Ishikawa (cell line): ENCODE measurements around the gene DACH1.

Source experiments
- CEBPB ChIP-seq: IDR thresholded peaks from 2 replicates; pipeline ENCODE4 v1.6.1; 2012
- CREB1 ChIP-seq: IDR thresholded peaks from 2 replicates; pipeline ENCODE4 v1.6.1; 2012; ENCODE audit warnings: low read depth
- EGR1 ChIP-seq: IDR thresholded peaks from 2 replicates; pipeline ENCODE4 v1.6.1; 2012
- EP300 ChIP-seq: IDR thresholded peaks from 2 replicates; pipeline ENCODE4 v1.6.1; 2012; ENCODE audit warnings: borderline replicate concordance
- NFIC ChIP-seq: IDR thresholded peaks from 2 replicates; pipeline ENCODE4 v1.6.1; 2012
- RAD21 ChIP-seq: IDR thresholded peaks from 2 replicates; pipeline ENCODE4 v1.6.1; 2012; ENCODE audit warnings: low read depth
- TAF1 ChIP-seq: IDR thresholded peaks from 2 replicates; pipeline ENCODE4 v1.6.1; 2012; ENCODE audit warnings: low read depth, mild to moderate bottlenecking
- TEAD4 ChIP-seq: IDR thresholded peaks from 2 replicates; pipeline ENCODE4 v1.6.1; 2012
- USF1 ChIP-seq: IDR thresholded peaks from 2 replicates; pipeline ENCODE4 v1.6.1; 2012
- YY1 ChIP-seq: IDR thresholded peaks from 2 replicates; pipeline ENCODE4 v1.6.1; 2012; ENCODE audit warnings: low read depth
- TF ChIP-seq, protein P1 (sequence below): IDR thresholded peaks from 2 replicates; pipeline ENCODE4 v1.6.1; 2012

- TF ChIP-seq YY1 (no peak), EP300 (no peak), TAF1 (no peak), TEAD4 (no peak), USF1 (no peak), EGR1 (no peak), NFIC (no peak), RAD21 (no peak), CEBPB (no peak), CREB1 (no peak)
- TF ChIP-seq, protein P1, sequence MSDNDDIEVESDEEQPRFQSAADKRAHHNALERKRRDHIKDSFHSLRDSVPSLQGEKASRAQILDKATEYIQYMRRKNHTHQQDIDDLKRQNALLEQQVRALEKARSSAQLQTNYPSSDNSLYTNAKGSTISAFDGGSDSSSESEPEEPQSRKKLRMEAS: no peak
Observed at GRCh38 chr13:71856548-71857043, 10.4 kb downstream of the DACH1 start.
